Prostate gland (tissue), 2 donors: Measurements from ENCODE around the gene INHA.

Experiments used
- POLR2A ChIP-seq: fragments of 450-650 bp; IDR thresholded peaks from one replicate; pipeline ENCODE4 v1.6.1; 2016; ENCODE audit warnings: antibody characterized with exemption, mild to moderate bottlenecking
- POLR2AphosphoS5 ChIP-seq: sonication (generic); formaldehyde crosslinking; IDR thresholded peaks from one replicate; pipeline ENCODE4 v1.6.1; 2017; ENCODE audit warnings: antibody characterized with exemption
- TF ChIP-seq, protein P1 (sequence below), 4 experiments: fragments of 200-600 bp in 2 of 4; fragments of 450-650 bp in 2 of 4; sonication (generic) in 2 of 4; IDR thresholded peaks; 1 replicate in 3 of 4; 2 replicates in 1 of 4; pipeline ENCODE4 v1.5.1; 2016 to 2019; ENCODE audit warnings: antibody characterized with exemption in 4 of 4, mild to moderate bottlenecking in 2 of 4, moderate library complexity in 2 of 4

DNA sequence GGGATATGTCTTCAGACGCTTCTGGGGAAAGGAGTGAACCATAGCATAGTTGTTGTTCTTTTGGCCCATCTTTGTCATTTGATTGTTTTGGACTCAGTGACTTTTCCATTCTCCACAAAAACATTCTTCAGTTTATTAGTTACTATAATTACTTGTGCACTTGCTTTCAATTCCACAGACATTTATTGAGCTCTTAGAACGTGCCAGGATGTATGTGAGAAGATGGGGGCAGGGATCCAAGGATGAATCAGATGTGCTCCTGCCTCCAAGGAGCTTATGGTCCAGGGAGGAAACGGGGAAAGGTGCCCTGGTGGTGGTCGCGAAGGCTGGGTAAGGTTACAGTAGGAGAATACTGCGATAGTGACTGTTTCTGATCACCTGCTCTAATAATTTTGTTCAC is 48.4 kb downstream of the INHA start:
- TF ChIP-seq, protein P1, sequence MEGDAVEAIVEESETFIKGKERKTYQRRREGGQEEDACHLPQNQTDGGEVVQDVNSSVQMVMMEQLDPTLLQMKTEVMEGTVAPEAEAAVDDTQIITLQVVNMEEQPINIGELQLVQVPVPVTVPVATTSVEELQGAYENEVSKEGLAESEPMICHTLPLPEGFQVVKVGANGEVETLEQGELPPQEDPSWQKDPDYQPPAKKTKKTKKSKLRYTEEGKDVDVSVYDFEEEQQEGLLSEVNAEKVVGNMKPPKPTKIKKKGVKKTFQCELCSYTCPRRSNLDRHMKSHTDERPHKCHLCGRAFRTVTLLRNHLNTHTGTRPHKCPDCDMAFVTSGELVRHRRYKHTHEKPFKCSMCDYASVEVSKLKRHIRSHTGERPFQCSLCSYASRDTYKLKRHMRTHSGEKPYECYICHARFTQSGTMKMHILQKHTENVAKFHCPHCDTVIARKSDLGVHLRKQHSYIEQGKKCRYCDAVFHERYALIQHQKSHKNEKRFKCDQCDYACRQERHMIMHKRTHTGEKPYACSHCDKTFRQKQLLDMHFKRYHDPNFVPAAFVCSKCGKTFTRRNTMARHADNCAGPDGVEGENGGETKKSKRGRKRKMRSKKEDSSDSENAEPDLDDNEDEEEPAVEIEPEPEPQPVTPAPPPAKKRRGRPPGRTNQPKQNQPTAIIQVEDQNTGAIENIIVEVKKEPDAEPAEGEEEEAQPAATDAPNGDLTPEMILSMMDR (IDR thresholded peaks at IDR 0.05): no peak
- TF ChIP-seq POLR2A (no peak), POLR2AphosphoS5 (no peak)
